H1 (cell line): Measurements from ENCODE around the gene GSK3B. TPM values are rescaled to one million over a fixed set of nuclear protein-coding genes. Genes with fewer than 3 reads are reported as not detected.

Source experiments
- CTCF ChIA-PET: fragments of 300-600 bp; sonication (Branson Sonifier 250); formaldehyde crosslinking; loops from one replicate; lab custom pipeline; 2021; ENCODE audit not compliant: partially characterized antibody; lab: Charles Lee
- POLR2A ChIA-PET: fragments of 300-600 bp; sonication (Branson Sonifier 250); formaldehyde crosslinking; loops from one replicate; lab custom pipeline; 2021; ENCODE audit warnings: inconsistent platforms; ENCODE audit not compliant: partially characterized antibody; lab: Charles Lee
- DNase-seq, 2 experiments: peaks; one replicate each; pipeline versions ENCODE4 v3.0.0 to v3.0.0-alpha.2; 2010 to 2022; ENCODE audit warnings: low spot score in 2 of 2, low read depth in 1 of 2, mixed read lengths in 1 of 2
- FAIRE-seq: peaks from 2 replicates; lab custom pipeline; 2011; peaks lifted over from hg19 to GRCh38; lab: Jason Lieb, UNC
- H2AFZ ChIP-seq: 2 replicates; pipeline ENCODE4 v1.8.1; 2012; ENCODE audit warnings: low read length, inconsistent platforms
- H2AK5ac ChIP-seq: 2 replicates; pipeline ENCODE4 v1.6.1; 2013; ENCODE audit warnings: low read depth, low read length
- H2BK120ac ChIP-seq: replicated peaks from 2 replicates; pipeline ENCODE3; 2013; ENCODE audit warnings: low read depth, low read length, inconsistent platforms
- H2BK12ac ChIP-seq: 2 replicates; pipeline ENCODE4 v1.6.1; 2013; ENCODE audit warnings: low read depth, low read length
- H2BK15ac ChIP-seq: 2 replicates; pipeline ENCODE4 v1.6.1; 2013; ENCODE audit warnings: low read length
- H2BK20ac ChIP-seq: 2 replicates; pipeline ENCODE4 v1.6.1; 2013; ENCODE audit warnings: low read length
- H2BK5ac ChIP-seq: 2 replicates; pipeline ENCODE4 v1.6.1; 2013; ENCODE audit warnings: low read depth, low read length
- H3K14ac ChIP-seq: 2 replicates; pipeline ENCODE4 v1.6.1; 2013; ENCODE audit warnings: inconsistent platforms; ENCODE audit not compliant: insufficient read length
- H3K18ac ChIP-seq: 2 replicates; pipeline ENCODE4 v1.6.1; 2013; ENCODE audit warnings: low read length; ENCODE audit errors: extremely low read depth
- H3K23ac ChIP-seq: 2 replicates; pipeline ENCODE4 v1.6.1; 2013; ENCODE audit warnings: inconsistent platforms; ENCODE audit not compliant: insufficient read length
- H3K23me2 ChIP-seq: 2 replicates; pipeline ENCODE4 v1.6.1; 2013; ENCODE audit warnings: low read depth, low read length
- H3K27ac ChIP-seq: 2 replicates; pipeline ENCODE4 v1.6.1; 2011; ENCODE audit warnings: low read depth, low read length, inconsistent platforms
- H3K27me3 ChIP-seq, 4 experiments: replicated peaks in 1 of 4; 1 replicate in 1 of 4; 2 replicates in 3 of 4; pipeline versions ENCODE4 v1.6.1 to v1.8.1; 2011 to 2013; ENCODE audit warnings: low read length in 3 of 4, mild to moderate bottlenecking in 3 of 4, inconsistent platforms in 2 of 4, mixed read lengths in 2 of 4, moderate library complexity in 1 of 4; ENCODE audit not compliant: control insufficient read depth in 3 of 4, insufficient read depth in 3 of 4; ENCODE audit errors: extremely low read depth in 1 of 4
- H3K36me3 ChIP-seq, 4 experiments: 2 replicates each; pipeline versions ENCODE4 v1.6.1 to v1.8.1; 2011 to 2013; ENCODE audit warnings: mild to moderate bottlenecking in 4 of 4, low read length in 3 of 4, moderate library complexity in 2 of 4, control low read depth in 1 of 4, inconsistent platforms in 1 of 4; ENCODE audit not compliant: insufficient read depth in 4 of 4, control insufficient read depth in 2 of 4
- H3K4ac ChIP-seq: replicated peaks from 2 replicates; pipeline ENCODE3; 2013; ENCODE audit warnings: low read length, low read depth, mixed read lengths, inconsistent platforms; ENCODE audit not compliant: insufficient read length
- H3K4me1 ChIP-seq, 4 experiments: replicated peaks in 1 of 4; 1 replicate in 1 of 4; 2 replicates in 3 of 4; pipeline versions ENCODE4 v1.6.1 to v1.8.1; 2011 to 2013; ENCODE audit warnings: low read length in 3 of 4, inconsistent platforms in 2 of 4, mixed read lengths in 1 of 4; ENCODE audit not compliant: insufficient read depth in 4 of 4, control insufficient read depth in 3 of 4
- H3K4me2 ChIP-seq, 2 experiments: 2 replicates each; pipeline versions ENCODE4 v1.6.1 to v1.8.1; 2011 to 2013; ENCODE audit warnings: low read depth in 2 of 2, low read length in 2 of 2, control low read depth in 1 of 2, inconsistent platforms in 1 of 2, mild to moderate bottlenecking in 1 of 2; ENCODE audit not compliant: insufficient read depth in 1 of 2
- H3K4me3 ChIP-seq, 4 experiments: fragments of 200-600, 300-600 bp in 1 of 4; sonication (generic), shearing (Covaris generic), sonication (Bioruptor Twin) in 1 of 4; 2 replicates each; pipeline versions ENCODE4 v1.5.1 to v1.8.1; 2011 to 2016; ENCODE audit warnings: low read length in 4 of 4, low read depth in 3 of 4, control low read depth in 2 of 4, inconsistent platforms in 2 of 4, mild to moderate bottlenecking in 2 of 4, mixed read lengths in 1 of 4, moderate library complexity in 1 of 4; ENCODE audit not compliant: insufficient read depth in 2 of 4; ENCODE audit errors: extremely low read depth in 1 of 4
- H3K56ac ChIP-seq: replicated peaks from 2 replicates; pipeline ENCODE3; 2013; ENCODE audit warnings: low read depth, mild to moderate bottlenecking, mixed read lengths, low read length, inconsistent platforms; ENCODE audit not compliant: insufficient read length
- H3K79me1 ChIP-seq: 2 replicates; pipeline ENCODE4 v1.6.1; 2013; ENCODE audit warnings: low read depth, low read length, control low read depth
- H3K79me2 ChIP-seq, 2 experiments: 2 replicates each; pipeline versions ENCODE4 v1.6.1 to v1.8.1; 2012 to 2013; ENCODE audit warnings: low read length in 2 of 2, mild to moderate bottlenecking in 2 of 2, inconsistent platforms in 1 of 2; ENCODE audit not compliant: insufficient read depth in 2 of 2, control insufficient read depth in 1 of 2
- H3K9ac ChIP-seq, 4 experiments: replicated peaks in 1 of 4; 1 replicate in 1 of 4; 2 replicates in 3 of 4; pipeline versions ENCODE4 v1.6.1 to v1.8.1; 2011 to 2013; ENCODE audit warnings: low read depth in 3 of 4, low read length in 3 of 4, control low read depth in 2 of 4, mild to moderate bottlenecking in 2 of 4, moderate library complexity in 2 of 4, inconsistent platforms in 1 of 4; ENCODE audit errors: extremely low read depth in 1 of 4
- H3K9me3 ChIP-seq, 2 experiments: 2 replicates each; pipeline versions ENCODE4 v1.6.1 to v1.8.1; 2012 to 2013; ENCODE audit warnings: mild to moderate bottlenecking in 2 of 2, moderate library complexity in 2 of 2, control low read depth in 1 of 2, inconsistent platforms in 1 of 2, low read depth in 1 of 2, low read length in 1 of 2, mixed read lengths in 1 of 2; ENCODE audit not compliant: insufficient read depth in 2 of 2
- H4K20me1 ChIP-seq, 2 experiments: replicated peaks in 1 of 2; 2 replicates each; pipeline versions ENCODE3 to v1.8.1; 2011 to 2013; ENCODE audit warnings: inconsistent platforms in 2 of 2, low read length in 2 of 2, mild to moderate bottlenecking in 1 of 2; ENCODE audit not compliant: insufficient read depth in 2 of 2, control insufficient read depth in 1 of 2
- H4K5ac ChIP-seq: 2 replicates; pipeline ENCODE4 v1.6.1; 2013; ENCODE audit warnings: low read length, low read depth, mixed read lengths, inconsistent platforms; ENCODE audit not compliant: insufficient read length
- H4K8ac ChIP-seq: 2 replicates; pipeline ENCODE4 v1.8.0; 2013; ENCODE audit warnings: mild to moderate bottlenecking, moderate library complexity, low read length, inconsistent platforms; ENCODE audit not compliant: insufficient read depth; ENCODE audit errors: extremely low read depth
- H4K91ac ChIP-seq: replicated peaks from 2 replicates; pipeline ENCODE3; 2013; ENCODE audit warnings: low read length, mixed read lengths, inconsistent platforms; ENCODE audit not compliant: insufficient read length
- CBX5 ChIP-seq: fragments of 300-800, 300-1000 bp; sonication (generic); IDR thresholded peaks from 2 replicates; pipeline ENCODE4 v1.7.1; 2016; ENCODE audit warnings: antibody characterized with exemption, low read length, low read depth
- CHD1 ChIP-seq: IDR thresholded peaks from 2 replicates; pipeline ENCODE4 v1.6.1; 2012; ENCODE audit warnings: low read depth, low read length, improper control_type of control experiment
- CHD2 ChIP-seq: IDR thresholded peaks from 2 replicates; pipeline ENCODE4 v1.6.1; 2012; ENCODE audit warnings: low read length, improper control_type of control experiment
- EP300 ChIP-seq, 2 experiments: IDR thresholded peaks; 1 replicate in 1 of 2; 2 replicates in 1 of 2; pipeline ENCODE4 v1.6.1; 2011 to 2012; ENCODE audit warnings: low read depth in 2 of 2, low read length in 2 of 2, mild to moderate bottlenecking in 2 of 2, borderline replicate concordance in 1 of 2, inconsistent platforms in 1 of 2, moderate library complexity in 1 of 2
- GABPA ChIP-seq: IDR thresholded peaks from 2 replicates; pipeline ENCODE4 v1.6.1; 2011; ENCODE audit warnings: mild to moderate bottlenecking, low read length, moderate library complexity, borderline replicate concordance; ENCODE audit not compliant: insufficient read depth
- GTF2F1 ChIP-seq: IDR thresholded peaks from 2 replicates; pipeline ENCODE4 v1.6.1; 2012; ENCODE audit warnings: low read depth, low read length, improper control_type of control experiment, borderline replicate concordance
- HDAC6 ChIP-seq: IDR thresholded peaks from one replicate; pipeline ENCODE4 v1.7.1; 2012; ENCODE audit warnings: low read depth, mild to moderate bottlenecking, inconsistent platforms, low read length, moderate library complexity
- KDM4A ChIP-seq: IDR thresholded peaks from one replicate; pipeline ENCODE4 v1.7.1; 2012; ENCODE audit warnings: low read depth, mild to moderate bottlenecking, moderate library complexity, low read length, inconsistent platforms; ENCODE audit not compliant: severe bottlenecking
- POLR2AphosphoS5 ChIP-seq: IDR thresholded peaks from 2 replicates; pipeline ENCODE4 v1.6.1; 2011; ENCODE audit warnings: low read depth, low read length
- RNF2 ChIP-seq: fragments of 200-900, 300-1000 bp; sonication (generic); IDR thresholded peaks from 2 replicates; pipeline ENCODE4 v1.7.1; 2016; ENCODE audit warnings: borderline replicate concordance, low read depth, mild to moderate bottlenecking, antibody characterized with exemption, low read length; ENCODE audit not compliant: poor library complexity, severe bottlenecking; ENCODE audit errors: missing control alignments
- SIRT6 ChIP-seq: IDR thresholded peaks from one replicate; pipeline ENCODE4 v1.7.1; 2012; ENCODE audit warnings: low read length, inconsistent platforms
- SRF ChIP-seq: IDR thresholded peaks from 2 replicates; pipeline ENCODE4 v1.6.1; 2011; ENCODE audit warnings: mild to moderate bottlenecking, low read depth, low read length, moderate library complexity
- YY1 ChIP-seq: IDR thresholded peaks from 2 replicates; pipeline ENCODE4 v1.6.1; 2011; ENCODE audit warnings: low read depth, mild to moderate bottlenecking, low read length
- WGBS, 2 experiments: shearing (Covaris generic) in 1 of 2; methylation state at CpG; one replicate each; pipeline versions ENCODE4 v1.1.6 to v1.1.7; 2013 to 2015; ENCODE audit warnings: low lambda C conversion rate in 2 of 2, mixed read lengths in 2 of 2, inconsistent platforms in 1 of 2, low coverage in 1 of 2, missing lambda C conversion rate in 1 of 2; ENCODE audit not compliant: insufficient replicate concordance in 2 of 2, insufficient coverage in 1 of 2, insufficient read length in 1 of 2; ENCODE audit errors: extremely low coverage in 1 of 2, missing lambda C conversion rate in 1 of 2; 5-methylcytosine and 5-hydroxymethylcytosine counted together
- polyA plus RNA-seq, 7 experiments: library from polyadenylated mRNA; depleted of rRNA in 3 of 7; stranded (reverse) in 5 of 7; unstranded in 2 of 7; fragments of >200 nt in 5 of 7; fragments of 200-250 nt in 2 of 7; gene quantifications; 1 replicate in 5 of 7; 2 replicates in 1 of 7; 4 replicates in 1 of 7; pipeline versions ENCODE4 v1.2.1 to v1.2.3, GENCODE V29; 2011 to 2013; ENCODE audit warnings: missing spikeins in 2 of 7, mixed read lengths in 2 of 7
- total RNA-seq: library from RNA; stranded (reverse); fragmentation: NEBNext Ultra II Directional; extraction: Animal tissue kit (Norgen Biotek cat#: 25700); gene quantifications from 2 replicates; pipeline ENCODE4 v1.2.1, GENCODE V29; 2021

GSK3B gene
- total and polyA plus RNA-seq, 2 of the 8 experiments (the other 6 are each of a cell fraction or from before 2014, with no cell fraction given), result 24.2 to 50.7 TPM

- peak overlapping the region; percentile 26; the same call in 1 of the 2 replicates for H3K18ac ChIP-seq
- FAIRE-seq, result no peak
- no peak for TF ChIP-seq GABPA
- TF ChIP-seq POLR2AphosphoS5, result no peak
- no peak for TF ChIP-seq HDAC6
- no peak for TF ChIP-seq RNF2
- TF ChIP-seq SRF, result no peak
- no peak for TF ChIP-seq GTF2F1
- no peak for TF ChIP-seq CHD2
- TF ChIP-seq SIRT6, result no peak
- no peak for TF ChIP-seq YY1
- no peak for TF ChIP-seq EP300 (IDR thresholded peaks at IDR 0.05; ENCODE audit: borderline replicate concordance in 1 of 2, low read depth in 2 of 2, low read length in 2 of 2)
- TF ChIP-seq CBX5, result no peak
- TF ChIP-seq KDM4A, result no peak
- TF ChIP-seq CHD1, result no peak
These were observed 1.8 kb upstream of the GSK3B start for GRCh38 chr3:120095979-120096426.

More at GRCh38 chr3:120095979-120096426, 1.8 kb upstream of the GSK3B start:
- Histone ChIP-seq H3K9ac (peak overlapping the region; percentile 99 to 100 (median 100)), H2BK5ac (peak overlapping the region; percentile 99), H2BK120ac (no peak overlapping the region), H3K36me3 (peaks cover 0 to 19% (median 0%) of the 10 kb centered on the region in 4 experiments; a peak in 2 of 8 replicates), H2AK5ac (no peak overlapping the region), H3K23me2 (peaks cover 3% of the 10 kb centered on the region; the same call in 1 of the 2 replicates), H3K9me3 (no peaks in the 10 kb centered on the region), H3K27ac (peak overlapping the region; percentile 99), H3K27me3 (no peaks in the 10 kb centered on the region), H3K79me2 (peaks cover 19 to 72% of the 10 kb centered on the region in 2 experiments), H2BK20ac (no peak overlapping the region), H3K56ac (peak overlapping the region; percentile 63), H4K5ac (peak overlapping the region; percentile 31), H3K4me2 (peak overlapping the region; percentile 95 to 99), H3K4ac (peak overlapping the region; percentile 6), H4K8ac (no peak overlapping the region), H2AFZ (peak overlapping the region; percentile 17; the same call in 1 of the 2 replicates), H3K14ac (peak overlapping the region; percentile 82), H3K23ac (no peak overlapping the region), H4K91ac (no peak overlapping the region), H3K79me1 (no peaks in the 10 kb centered on the region), H2BK15ac (no peak overlapping the region; the same call in 1 of the 2 replicates), H3K4me1 (no peaks in the 10 kb centered on the region; a peak in 2 of 7 replicates), H2BK12ac (peak overlapping the region; percentile 41; the same call in 1 of the 2 replicates), H4K20me1 (peaks cover 8 to 11% of the 10 kb centered on the region in 2 experiments), H3K4me3 (peak overlapping the region; percentile 86 to 99 (median 94))
- DNase-seq, result no peak
- CTCF ChIA-PET, result interaction anchor here (0.8 to 0.9 kb wide), 2 partner anchors 51 to 58 kb away, joined by 3 read pairs; no protein-coding TSS in a partner anchor
- POLR2A ChIA-PET, result interaction anchor here (0.6 to 2.9 kb wide), 40 partner anchors 9 to 632 kb away, joined by 3 to 30 read pairs (median 4); partner anchors contain the start of genes LRRC58 and TMEM39A
- 9% methylated on average over 1 of the region's 1 CpG; no CpG with 5 or more reads in 1 of the 2 experiments for WGBS, 2 experiments
